HL-60 (cell line): ENCODE data around the gene PLIN1.
A peak's percentile ranks its signal among the peaks of the same experiment; 100 is the strongest.

Source experiments
- DNase-seq, 2 experiments: peaks; one replicate each; pipeline ENCODE4 v3.0.0-alpha.2; 2010 to 2020; ENCODE audit warnings: low read depth in 1 of 2, low spot score in 1 of 2
- H3K27ac ChIP-seq: fragments of 250-450 bp; sonication (Bioruptor Pico); replicated peaks from 2 replicates; pipeline ENCODE4 v1.5.1; 2020; ENCODE audit warnings: mild to moderate bottlenecking, moderate library complexity
- H3K27me3 ChIP-seq: fragments of 250-450 bp; sonication (Bioruptor Pico); 2 replicates; pipeline ENCODE4 v1.5.1; 2021; ENCODE audit warnings: mild to moderate bottlenecking, moderate library complexity; ENCODE audit not compliant: insufficient read depth, poor library complexity, severe bottlenecking
- H3K4me3 ChIP-seq: replicated peaks from 2 replicates; pipeline ENCODE4 v1.5.1; 2011; ENCODE audit warnings: mild to moderate bottlenecking, control low read depth, low read length; ENCODE audit not compliant: insufficient read depth
- CTCF ChIP-seq: IDR thresholded peaks from one replicate; pipeline ENCODE4 v1.5.1; 2011; ENCODE audit warnings: low read length, control low read depth, inconsistent platforms; ENCODE audit not compliant: insufficient read depth
- GABPA ChIP-seq: IDR thresholded peaks from 2 replicates; pipeline ENCODE4 v1.6.1; 2012; ENCODE audit warnings: low read depth
- POLR2AphosphoS5 ChIP-seq: IDR thresholded peaks from 2 replicates; pipeline ENCODE4 v1.6.1; 2012; ENCODE audit warnings: low read depth
- REST ChIP-seq: IDR thresholded peaks from 2 replicates; pipeline ENCODE4 v1.6.1; 2012; ENCODE audit warnings: low read depth; ENCODE audit not compliant: insufficient replicate concordance
- SPI1 ChIP-seq: IDR thresholded peaks from 2 replicates; pipeline ENCODE4 v1.6.1; 2012; ENCODE audit warnings: low read depth, mild to moderate bottlenecking, borderline replicate concordance

The PLIN1 gene

GRCh38 chr15:89675606-89676005 is 3.6 kb downstream of the PLIN1 start:
- no peaks in the 10 kb centered on the region for H3K27me3 ChIP-seq
- no peak overlapping the region for H3K27ac ChIP-seq
- no peak overlapping the region for H3K4me3 ChIP-seq
- no peak for DNase-seq
- TF ChIP-seq GABPA: no peak
- TF ChIP-seq POLR2AphosphoS5: no peak
- TF ChIP-seq SPI1: peak; percentile 66; the same call in 1 of the 2 replicates
- TF ChIP-seq CTCF: no peak
- TF ChIP-seq REST: no peak

GRCh38 chr15:89674526-89674925 is 4.6 kb downstream of the PLIN1 start:
- H3K27me3 ChIP-seq: no peaks in the 10 kb centered on the region
- no peak overlapping the region for H3K27ac ChIP-seq
- no peak overlapping the region for H3K4me3 ChIP-seq
- no peak for TF ChIP-seq CTCF
- DNase-seq: no peak

- H3K4me3 ChIP-seq: no peak overlapping the region
- no peaks in the 10 kb centered on the region for H3K27me3 ChIP-seq
- no peak overlapping the region for H3K27ac ChIP-seq
- TF ChIP-seq POLR2AphosphoS5: no peak
- TF ChIP-seq REST: no peak
- peak; percentile 57 for TF ChIP-seq CTCF
- TF ChIP-seq GABPA: no peak
- peak in 1 of 2 experiments; percentile 45 for DNase-seq
Measured at GRCh38 chr15:89673165-89673512, 6.0 kb downstream of the PLIN1 start.

- H3K27me3 ChIP-seq: no peaks in the 10 kb centered on the region
- H3K27ac ChIP-seq: no peak overlapping the region
- no peak for DNase-seq
- TF ChIP-seq CTCF (no peak), GABPA (no peak), REST (no peak), SPI1 (no peak), POLR2AphosphoS5 (no peak)
- H3K4me3 ChIP-seq: no peak overlapping the region
Measured at GRCh38 chr15:89672221-89673164, 6.7 kb downstream of the PLIN1 start.
